Measurements from ENCODE around the gene BMPER.

Gene BMPER

GRCh38 chr7:34192906-34193305 is 287.6 kb downstream of the BMPER start:
- ChIA-PET POLR2A (no interaction called here), CTCF (interaction anchor here (0.7 to 0.8 kb wide), 2 partner anchors 12 to 238 kb away, joined by 3 read pairs; no protein-coding TSS in a partner anchor)
- H3K9me3 ChIP-seq (ENCODE audit: control insufficient read depth, insufficient read depth, low read depth, low read length) = no peaks in the 10 kb centered on the region
- no peak overlapping the region for H3K4me3 ChIP-seq (ENCODE audit: low read depth, low read length)
- no peak overlapping the region for H3K27ac ChIP-seq (ENCODE audit: extremely low read depth, low read depth, low read length)
- no peaks in the 10 kb centered on the region for H3K36me3 ChIP-seq (ENCODE audit: control insufficient read depth in 2 of 2, insufficient read depth in 1 of 2, low read length in 2 of 2)
- no peak for TF ChIP-seq ZNF280C (tag by site-specific recombination; IDR thresholded peaks at IDR 0.05)
- no peak for TF ChIP-seq ZNF701 (tag by site-specific recombination; IDR thresholded peaks at IDR 0.05)
- no peak for TF ChIP-seq ZNF544 (tag by site-specific recombination; IDR thresholded peaks at IDR 0.05)
- no peak for TF ChIP-seq ZNF140 (tag by site-specific recombination; IDR thresholded peaks at IDR 0.05)
- no peak for TF ChIP-seq ZNF521 (tag by site-specific recombination; IDR thresholded peaks at IDR 0.05)
- TF ChIP-seq ZNF555 (tag by site-specific recombination; conservative IDR thresholded peaks at IDR 0.05) = no peak
- no peak for TF ChIP-seq ZNF623 (tag by site-specific recombination; IDR thresholded peaks at IDR 0.05)
- TF ChIP-seq ZSCAN16 (tag by site-specific recombination; IDR thresholded peaks at IDR 0.05) = no peak
- no peak for TF ChIP-seq ZNF2 (tag by site-specific recombination; IDR thresholded peaks at IDR 0.05)
- TF ChIP-seq KLF7 (tag by site-specific recombination; IDR thresholded peaks at IDR 0.05; ENCODE audit: borderline replicate concordance) = no peak
- TF ChIP-seq BCL11A (tag by site-specific recombination; IDR thresholded peaks at IDR 0.05; ENCODE audit: low read depth) = no peak
- TF ChIP-seq ZNF501 (tag by site-specific recombination; IDR thresholded peaks at IDR 0.05) = no peak
- TF ChIP-seq, protein P1, sequence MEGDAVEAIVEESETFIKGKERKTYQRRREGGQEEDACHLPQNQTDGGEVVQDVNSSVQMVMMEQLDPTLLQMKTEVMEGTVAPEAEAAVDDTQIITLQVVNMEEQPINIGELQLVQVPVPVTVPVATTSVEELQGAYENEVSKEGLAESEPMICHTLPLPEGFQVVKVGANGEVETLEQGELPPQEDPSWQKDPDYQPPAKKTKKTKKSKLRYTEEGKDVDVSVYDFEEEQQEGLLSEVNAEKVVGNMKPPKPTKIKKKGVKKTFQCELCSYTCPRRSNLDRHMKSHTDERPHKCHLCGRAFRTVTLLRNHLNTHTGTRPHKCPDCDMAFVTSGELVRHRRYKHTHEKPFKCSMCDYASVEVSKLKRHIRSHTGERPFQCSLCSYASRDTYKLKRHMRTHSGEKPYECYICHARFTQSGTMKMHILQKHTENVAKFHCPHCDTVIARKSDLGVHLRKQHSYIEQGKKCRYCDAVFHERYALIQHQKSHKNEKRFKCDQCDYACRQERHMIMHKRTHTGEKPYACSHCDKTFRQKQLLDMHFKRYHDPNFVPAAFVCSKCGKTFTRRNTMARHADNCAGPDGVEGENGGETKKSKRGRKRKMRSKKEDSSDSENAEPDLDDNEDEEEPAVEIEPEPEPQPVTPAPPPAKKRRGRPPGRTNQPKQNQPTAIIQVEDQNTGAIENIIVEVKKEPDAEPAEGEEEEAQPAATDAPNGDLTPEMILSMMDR (tag by site-specific recombination; IDR thresholded peaks at IDR 0.05) = no peak
- H3K4me1 ChIP-seq (ENCODE audit: control insufficient read depth, insufficient read depth, low read length) = no peaks in the 10 kb centered on the region

- POLR2A ChIA-PET = no interaction called here
- CTCF ChIA-PET = interaction anchor here (0.7 kb wide), 1 partner anchor 62 kb away, joined by 3 read pairs; no protein-coding TSS in a partner anchor
- Histone ChIP-seq H3K36me3 (ENCODE audit: control insufficient read depth in 2 of 2, insufficient read depth in 1 of 2, low read length in 2 of 2) (no peaks in the 10 kb centered on the region), H3K27ac (ENCODE audit: extremely low read depth, low read depth, low read length) (no peak overlapping the region), H3K4me1 (ENCODE audit: control insufficient read depth, insufficient read depth, low read length) (no peaks in the 10 kb centered on the region), H3K9me3 (ENCODE audit: control insufficient read depth, insufficient read depth, low read depth, low read length) (no peaks in the 10 kb centered on the region), H3K4me3 (ENCODE audit: low read depth, low read length) (no peak overlapping the region)
- TF ChIP-seq BCL11B (tag by site-specific recombination; IDR thresholded peaks at IDR 0.05; ENCODE audit: low read depth) (no peak), ZNF302 (tag by site-specific recombination; IDR thresholded peaks at IDR 0.05; ENCODE audit: low read depth) (no peak), SP7 (tag by site-specific recombination; IDR thresholded peaks at IDR 0.05) (no peak), PRDM1 (tag by site-specific recombination; IDR thresholded peaks at IDR 0.05) (no peak), SCRT2 (tag by site-specific recombination; IDR thresholded peaks at IDR 0.05) (no peak), FEZF1 (tag by site-specific recombination; IDR thresholded peaks at IDR 0.05) (no peak), ZNF692 (tag by site-specific recombination; IDR thresholded peaks at IDR 0.05) (no peak), KLF7 (tag by site-specific recombination; IDR thresholded peaks at IDR 0.05; ENCODE audit: borderline replicate concordance) (no peak), ZNF292 (tag by site-specific recombination; IDR thresholded peaks at IDR 0.05; ENCODE audit: borderline replicate concordance, low read depth) (no peak)
- TF ChIP-seq, protein P1 (tag by site-specific recombination; IDR thresholded peaks at IDR 0.05) = no peak
- TF ChIP-seq, protein P2, sequence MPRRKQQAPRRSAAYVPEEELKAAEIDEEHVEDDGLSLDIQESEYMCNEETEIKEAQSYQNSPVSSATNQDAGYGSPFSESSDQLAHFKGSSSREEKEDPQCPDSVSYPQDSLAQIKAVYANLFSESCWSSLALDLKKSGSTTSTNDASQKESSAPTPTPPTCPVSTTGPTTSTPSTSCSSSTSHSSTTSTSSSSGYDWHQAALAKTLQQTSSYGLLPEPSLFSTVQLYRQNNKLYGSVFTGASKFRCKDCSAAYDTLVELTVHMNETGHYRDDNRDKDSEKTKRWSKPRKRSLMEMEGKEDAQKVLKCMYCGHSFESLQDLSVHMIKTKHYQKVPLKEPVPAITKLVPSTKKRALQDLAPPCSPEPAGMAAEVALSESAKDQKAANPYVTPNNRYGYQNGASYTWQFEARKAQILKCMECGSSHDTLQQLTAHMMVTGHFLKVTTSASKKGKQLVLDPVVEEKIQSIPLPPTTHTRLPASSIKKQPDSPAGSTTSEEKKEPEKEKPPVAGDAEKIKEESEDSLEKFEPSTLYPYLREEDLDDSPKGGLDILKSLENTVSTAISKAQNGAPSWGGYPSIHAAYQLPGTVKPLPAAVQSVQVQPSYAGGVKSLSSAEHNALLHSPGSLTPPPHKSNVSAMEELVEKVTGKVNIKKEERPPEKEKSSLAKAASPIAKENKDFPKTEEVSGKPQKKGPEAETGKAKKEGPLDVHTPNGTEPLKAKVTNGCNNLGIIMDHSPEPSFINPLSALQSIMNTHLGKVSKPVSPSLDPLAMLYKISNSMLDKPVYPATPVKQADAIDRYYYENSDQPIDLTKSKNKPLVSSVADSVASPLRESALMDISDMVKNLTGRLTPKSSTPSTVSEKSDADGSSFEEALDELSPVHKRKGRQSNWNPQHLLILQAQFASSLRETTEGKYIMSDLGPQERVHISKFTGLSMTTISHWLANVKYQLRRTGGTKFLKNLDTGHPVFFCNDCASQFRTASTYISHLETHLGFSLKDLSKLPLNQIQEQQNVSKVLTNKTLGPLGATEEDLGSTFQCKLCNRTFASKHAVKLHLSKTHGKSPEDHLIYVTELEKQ (tag by site-specific recombination; IDR thresholded peaks at IDR 0.05; ENCODE audit: borderline replicate concordance) = no peak
These were observed 292.9 kb downstream of the BMPER start for GRCh38 chr7:34198231-34198641.
